Tibial nerve (tissue), 4 donors: Measurements from ENCODE around the gene SLC45A3. TPM values are rescaled to one million over a fixed set of nuclear protein-coding genes. Genes with fewer than 3 reads are reported as not detected.

Experiments
- DNase-seq, 2 donors: peaks; one replicate each; pipeline ENCODE4 v3.0.0-alpha.2; 2019; ENCODE audit warnings: low spot score in 2 of 2
- H3K27ac ChIP-seq, 4 donors: fragments of 200-600 bp; sonication (generic) in 3 of 4; one replicate each; pipeline ENCODE4 v1.5.1; 2017 to 2019; ENCODE audit warnings: mild to moderate bottlenecking in 1 of 4
- H3K27me3 ChIP-seq, 2 donors: fragments of 200-600 bp; sonication (generic) in 1 of 2; one replicate each; pipeline versions ENCODE4 v1.5.1 to v1.6.0; 2017 to 2019
- H3K36me3 ChIP-seq, 3 donors: fragments of 200-600 bp; sonication (generic); one replicate each; pipeline ENCODE4 v1.5.1; 2018 to 2019
- H3K4me1 ChIP-seq, 4 donors: fragments of 200-600 bp; sonication (generic) in 3 of 4; one replicate each; pipeline ENCODE4 v1.5.1; 2017 to 2019
- H3K4me3 ChIP-seq, 4 donors: fragments of 200-600 bp; sonication (generic) in 3 of 4; one replicate each; pipeline ENCODE4 v1.5.1; 2017 to 2019; ENCODE audit warnings: mild to moderate bottlenecking in 1 of 4, moderate library complexity in 1 of 4
- H3K9me3 ChIP-seq, 4 donors: fragments of 200-600 bp; sonication (generic) in 3 of 4; one replicate each; pipeline ENCODE4 v1.5.1; 2017 to 2019
- EP300 ChIP-seq, 2 donors: sonication (generic); formaldehyde crosslinking; IDR thresholded peaks; one replicate each; pipeline ENCODE4 v1.6.1; 2017; ENCODE audit warnings: antibody characterized with exemption in 2 of 2, mild to moderate bottlenecking in 1 of 2
- POLR2A ChIP-seq, 2 donors: fragments of 450-650 bp; IDR thresholded peaks; one replicate each; pipeline ENCODE4 v1.6.1; 2017; ENCODE audit warnings: antibody characterized with exemption in 2 of 2, mild to moderate bottlenecking in 2 of 2, moderate library complexity in 2 of 2
- WGBS, 2 donors: methylation state at CpG; one replicate each; pipeline ENCODE4 v1.1.5; 2018; 5-methylcytosine and 5-hydroxymethylcytosine counted together
- total RNA-seq, 4 donors: library from RNA; depleted of rRNA; stranded (reverse); fragments of >200 nt; gene quantifications; one replicate each; pipeline ENCODE4 v1.1.0, GENCODE V29; 2016
- TF ChIP-seq, protein P1 (sequence below), 5 experiments: fragments of 200-600 bp in 3 of 5; fragments of 450-650 bp in 2 of 5; sonication (generic) in 3 of 5; IDR thresholded peaks; one replicate each; pipeline ENCODE4 v1.5.1; 2016 to 2019; ENCODE audit warnings: antibody characterized with exemption in 5 of 5, mild to moderate bottlenecking in 3 of 5, moderate library complexity in 2 of 5

Gene SLC45A3
- total RNA-seq, 4 donors from 2014 or later = 0.44 to 2.9 (median 1.3) TPM

DNA sequence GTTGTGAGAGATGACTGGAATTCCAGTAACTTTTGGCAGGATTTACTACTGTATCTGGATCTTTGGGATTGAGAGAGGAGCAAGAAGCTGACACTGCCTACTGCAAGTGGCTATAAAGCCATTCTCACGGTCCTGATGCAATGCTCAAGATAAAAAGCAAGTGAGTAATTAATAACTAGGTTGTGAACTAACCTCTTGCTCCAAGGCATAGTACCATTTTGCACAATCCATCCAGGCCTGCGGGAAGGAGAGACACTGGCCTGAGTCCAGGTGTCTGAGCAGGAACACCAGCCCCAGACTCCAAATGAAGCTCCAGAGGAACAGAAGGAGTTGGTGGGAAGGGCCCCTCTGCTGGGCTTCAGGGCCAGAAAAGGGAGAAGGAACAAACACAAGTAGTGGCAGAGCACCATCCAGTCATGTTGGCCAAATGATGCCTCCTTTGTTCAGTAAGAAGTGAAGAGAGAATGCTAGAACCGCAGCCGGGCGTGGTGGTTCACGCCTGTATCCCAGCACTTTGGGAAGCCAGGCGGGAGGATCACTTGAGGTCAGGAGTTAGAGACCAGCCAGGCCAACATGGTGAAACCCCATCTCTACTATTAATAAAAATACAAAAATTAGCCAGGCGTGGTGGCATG, 9.9 kb upstream of the SLC45A3 start:
- no peak for TF ChIP-seq EP300 (IDR thresholded peaks at IDR 0.05)
- no peak for TF ChIP-seq POLR2A (IDR thresholded peaks at IDR 0.05)
- TF ChIP-seq, protein P1, sequence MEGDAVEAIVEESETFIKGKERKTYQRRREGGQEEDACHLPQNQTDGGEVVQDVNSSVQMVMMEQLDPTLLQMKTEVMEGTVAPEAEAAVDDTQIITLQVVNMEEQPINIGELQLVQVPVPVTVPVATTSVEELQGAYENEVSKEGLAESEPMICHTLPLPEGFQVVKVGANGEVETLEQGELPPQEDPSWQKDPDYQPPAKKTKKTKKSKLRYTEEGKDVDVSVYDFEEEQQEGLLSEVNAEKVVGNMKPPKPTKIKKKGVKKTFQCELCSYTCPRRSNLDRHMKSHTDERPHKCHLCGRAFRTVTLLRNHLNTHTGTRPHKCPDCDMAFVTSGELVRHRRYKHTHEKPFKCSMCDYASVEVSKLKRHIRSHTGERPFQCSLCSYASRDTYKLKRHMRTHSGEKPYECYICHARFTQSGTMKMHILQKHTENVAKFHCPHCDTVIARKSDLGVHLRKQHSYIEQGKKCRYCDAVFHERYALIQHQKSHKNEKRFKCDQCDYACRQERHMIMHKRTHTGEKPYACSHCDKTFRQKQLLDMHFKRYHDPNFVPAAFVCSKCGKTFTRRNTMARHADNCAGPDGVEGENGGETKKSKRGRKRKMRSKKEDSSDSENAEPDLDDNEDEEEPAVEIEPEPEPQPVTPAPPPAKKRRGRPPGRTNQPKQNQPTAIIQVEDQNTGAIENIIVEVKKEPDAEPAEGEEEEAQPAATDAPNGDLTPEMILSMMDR (IDR thresholded peaks at IDR 0.05) = no peak
- Histone ChIP-seq H3K36me3 (no peaks in the 10 kb centered on the region), H3K4me3 (no peak overlapping the region), H3K9me3 (no peaks in the 10 kb centered on the region), H3K4me1 (no peaks in the 10 kb centered on the region), H3K27ac (no peak overlapping the region), H3K27me3 (no peaks in the 10 kb centered on the region)
- DNase-seq = no peak
- WGBS, 2 donors = 77 to 89% methylated on average over 8 of the region's 8 CpGs

DNA sequence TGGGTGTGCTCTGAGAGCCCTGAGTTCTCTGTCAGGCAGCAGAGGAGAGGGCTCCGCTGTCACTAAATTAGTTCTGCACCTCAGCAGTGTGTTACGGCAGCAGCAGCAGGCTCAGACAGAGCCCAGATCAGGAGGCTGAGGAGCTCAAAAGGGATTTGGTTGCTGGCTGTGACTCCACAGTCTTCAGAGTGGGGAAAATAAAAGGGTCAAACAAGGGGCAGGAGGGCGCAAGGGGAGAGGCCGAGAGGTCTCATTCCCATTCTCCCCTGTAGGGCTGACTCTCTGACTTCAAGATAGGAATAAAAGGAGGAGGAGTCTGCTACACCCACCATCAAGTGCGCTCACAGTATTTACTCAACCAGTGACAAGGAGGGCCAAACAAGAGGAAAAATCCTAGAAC, 9.2 kb upstream of the SLC45A3 start:
- Histone ChIP-seq H3K9me3 (no peaks in the 10 kb centered on the region), H3K36me3 (no peaks in the 10 kb centered on the region), H3K4me3 (no peak overlapping the region), H3K27me3 (no peaks in the 10 kb centered on the region), H3K4me1 (no peaks in the 10 kb centered on the region), H3K27ac (no peak overlapping the region)
- DNase-seq = no peak
- 59 to 75% methylated on average over 5 of the region's 5 CpGs for WGBS, 2 donors
- no peak for TF ChIP-seq POLR2A (IDR thresholded peaks at IDR 0.05)
- no peak for TF ChIP-seq EP300 (IDR thresholded peaks at IDR 0.05)
- TF ChIP-seq, protein P1 (IDR thresholded peaks at IDR 0.05) = no peak

DNA sequence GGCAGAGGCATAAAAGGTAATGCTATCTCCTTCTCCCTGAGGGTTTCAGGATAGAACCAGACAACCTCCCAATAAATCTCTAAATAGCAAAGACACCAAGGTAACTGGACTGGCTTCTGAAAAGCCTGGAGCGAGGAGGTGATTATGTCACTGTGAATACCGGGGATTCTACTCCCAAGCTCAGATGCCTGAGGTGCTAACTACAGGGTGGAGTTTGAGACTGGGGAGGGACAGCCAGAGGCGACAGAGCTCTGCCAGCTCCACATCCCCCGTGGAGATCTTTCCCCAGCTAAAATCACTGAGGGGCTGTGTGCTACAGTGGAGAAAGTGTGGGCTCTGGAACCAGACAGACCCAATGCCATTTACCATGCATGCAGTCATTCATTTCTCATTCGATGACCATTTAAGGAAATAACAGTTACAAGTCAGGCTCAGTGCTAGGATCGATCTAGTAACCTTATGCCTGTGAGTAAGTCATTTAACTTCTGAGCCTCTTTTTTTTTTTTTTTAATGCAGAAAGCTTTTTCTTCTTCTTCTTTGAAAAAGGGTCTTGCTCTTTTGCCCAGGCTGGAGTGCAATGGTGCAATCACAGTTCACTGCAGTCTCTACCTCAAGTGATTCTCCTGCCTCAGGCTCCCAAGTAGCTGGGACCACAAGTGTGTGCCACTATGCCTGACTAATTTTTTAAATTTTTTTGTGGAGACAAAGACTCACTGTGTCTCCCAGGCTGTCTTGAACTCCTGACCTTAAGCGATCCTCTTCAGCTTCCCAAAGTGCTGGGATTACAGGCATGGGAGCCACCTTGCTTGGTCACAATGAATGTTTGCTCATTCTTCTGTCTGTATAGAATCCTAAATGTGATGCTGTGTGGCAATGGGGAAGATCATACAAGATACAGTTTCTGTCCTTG, 8.1 kb upstream of the SLC45A3 start:
- TF ChIP-seq, protein P1 (IDR thresholded peaks at IDR 0.05) = no peak
- TF ChIP-seq EP300 (IDR thresholded peaks at IDR 0.05) (no peak), POLR2A (IDR thresholded peaks at IDR 0.05) (no peak)
- no peaks in the 10 kb centered on the region for H3K4me1 ChIP-seq
- WGBS, 2 donors = 63 to 70% methylated on average over 7 of the region's 7 CpGs
- H3K27me3 ChIP-seq = no peaks in the 10 kb centered on the region
- H3K27ac ChIP-seq = no peak overlapping the region
- H3K36me3 ChIP-seq = no peaks in the 10 kb centered on the region
- H3K4me3 ChIP-seq = no peak overlapping the region
- no peak for DNase-seq
- no peaks in the 10 kb centered on the region for H3K9me3 ChIP-seq

DNA sequence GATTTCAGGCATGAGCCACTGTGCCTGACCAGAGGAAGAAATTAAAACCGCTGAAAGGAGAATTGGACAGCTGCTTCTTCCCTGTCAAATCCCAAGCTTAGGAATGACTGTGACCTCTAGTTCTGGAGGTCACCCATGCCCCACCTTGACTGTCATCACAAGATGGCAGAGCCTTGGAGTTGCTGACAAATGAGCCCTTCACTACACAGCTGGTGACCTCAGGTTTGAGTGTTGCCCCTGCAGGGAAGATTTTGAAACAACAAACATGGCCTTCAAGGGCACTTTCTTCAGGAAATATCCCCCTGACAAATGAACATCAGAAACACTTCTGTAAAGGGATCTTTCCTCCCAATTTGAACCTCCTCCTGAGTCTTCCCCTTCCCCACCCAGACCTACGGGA, 6.9 kb upstream of the SLC45A3 start:
- H3K27ac ChIP-seq = no peak overlapping the region
- H3K9me3 ChIP-seq = no peaks in the 10 kb centered on the region
- no peak overlapping the region for H3K4me3 ChIP-seq
- H3K4me1 ChIP-seq = no peaks in the 10 kb centered on the region
- H3K36me3 ChIP-seq = no peaks in the 10 kb centered on the region
- TF ChIP-seq EP300 (IDR thresholded peaks at IDR 0.05) = no peak
- TF ChIP-seq POLR2A (IDR thresholded peaks at IDR 0.05) = no peak
- TF ChIP-seq, protein P1 (IDR thresholded peaks at IDR 0.05) = no peak
- 58 to 71% methylated on average over 2 of the region's 2 CpGs for WGBS, 2 donors
- H3K27me3 ChIP-seq = no peaks in the 10 kb centered on the region
- no peak for DNase-seq

DNA sequence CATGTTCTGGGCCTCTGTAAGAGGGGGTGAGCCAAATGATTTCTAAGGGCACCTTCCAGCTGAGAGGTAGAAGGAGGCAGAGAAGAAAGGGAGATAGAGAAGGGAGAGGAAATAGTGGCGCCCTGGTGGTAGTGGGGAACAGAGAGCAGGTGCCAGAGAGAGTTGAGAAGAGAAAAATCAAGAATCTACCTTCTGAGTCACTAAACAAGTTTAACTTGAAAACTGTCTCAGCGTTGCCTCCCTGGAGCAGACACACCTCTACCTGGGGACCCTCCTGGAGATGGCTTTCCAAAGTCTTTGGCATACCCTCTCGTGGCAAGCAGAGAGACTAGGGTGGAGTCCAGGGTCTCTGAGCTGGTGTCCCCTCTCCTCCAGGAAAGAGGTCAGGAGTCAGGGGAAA, 1.1 kb upstream of the SLC45A3 start:
- no peak for DNase-seq
- TF ChIP-seq, protein P1 (IDR thresholded peaks at IDR 0.05) = no peak
- no peak for TF ChIP-seq EP300 (IDR thresholded peaks at IDR 0.05)
- no peak for TF ChIP-seq POLR2A (IDR thresholded peaks at IDR 0.05)
- Histone ChIP-seq H3K36me3 (no peaks in the 10 kb centered on the region), H3K9me3 (no peaks in the 10 kb centered on the region), H3K27me3 (no peaks in the 10 kb centered on the region), H3K4me1 (peaks cover 0 to 23% (median 5%) of the 10 kb centered on the region in 4 donors), H3K27ac (no peak overlapping the region), H3K4me3 (no peak overlapping the region)
- WGBS, 2 donors = 82 to 84% methylated on average over 3 of the region's 3 CpGs
